ENCODE measurements around the gene FOXL2. TPM values are rescaled to one million over a fixed set of nuclear protein-coding genes. Genes with fewer than 3 reads are reported as not detected.
A peak's percentile ranks its signal among the peaks of the same experiment; 100 is the strongest.

The FOXL2 gene
- total RNA-seq, 1 donor from 2014 or later = not detected

DNA sequence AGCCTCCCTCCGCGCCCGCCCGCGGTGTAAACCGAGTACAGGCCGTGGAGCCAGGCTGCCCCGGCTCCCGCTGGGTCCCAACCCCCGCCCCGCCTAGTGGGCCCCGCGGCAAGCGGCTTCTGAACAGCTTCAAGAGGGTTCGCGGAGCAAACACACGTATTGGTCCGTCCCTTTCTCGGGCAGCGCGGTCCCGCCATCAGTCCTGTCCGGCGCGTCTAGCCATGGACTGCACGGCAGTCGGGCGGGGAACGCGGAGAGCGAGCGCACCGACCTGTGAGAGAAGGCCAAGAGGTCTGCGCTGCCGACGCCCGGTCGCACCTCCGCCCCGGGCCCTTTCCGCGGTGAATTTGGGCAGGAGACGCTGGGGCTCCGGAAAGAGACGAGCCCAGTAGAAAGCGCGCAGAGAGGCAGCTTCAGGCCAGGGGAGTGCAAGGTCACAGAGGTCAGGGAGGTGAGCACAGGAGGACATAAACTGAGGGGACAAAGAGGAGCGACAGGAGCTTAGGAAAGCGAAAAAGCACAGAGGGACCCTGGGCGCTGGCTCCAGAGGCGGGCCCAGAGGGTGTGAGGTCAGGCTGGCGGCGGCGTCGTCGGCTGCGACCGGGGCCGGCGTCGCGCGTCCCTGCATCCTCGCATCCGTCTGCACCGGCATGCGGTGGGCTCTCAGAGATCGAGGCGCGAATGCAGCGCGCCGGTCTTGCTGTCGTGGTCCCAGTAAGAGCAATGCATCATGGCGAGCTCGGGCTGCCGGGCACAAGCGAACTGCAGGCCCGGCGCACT, 1.8 kb downstream of the FOXL2 start:
- Histone ChIP-seq H3K27ac (no peak overlapping the region), H3K9me3 (ENCODE audit: low read depth) (no peaks in the 10 kb centered on the region), H4K20me1 (ENCODE audit: low read depth) (peaks cover 93% of the 10 kb centered on the region), H3K4me2 (peak overlapping the region; percentile 69), H3K27me3 (peaks cover 100% of the 10 kb centered on the region), H3K4me3 (peak overlapping the region; percentile 28), H3K9ac (no peak overlapping the region), H2AFZ (replicated peaks) (peak overlapping the region; percentile 38), H3K36me3 (no peaks in the 10 kb centered on the region), H3K4me1 (peaks cover 44% of the 10 kb centered on the region), H3K79me2 (ENCODE audit: low read depth) (no peaks in the 10 kb centered on the region), H3F3A (ENCODE audit: low read depth) (peaks cover 15% of the 10 kb centered on the region)
- Mint-ChIP-seq H3K36me3 (no peaks in the 10 kb centered on the region), H3K4me1 (peaks cover 23% of the 10 kb centered on the region), H3K27ac (no peak overlapping the region), H3K27me3 (ENCODE audit: insufficient read depth, low read depth) (peaks cover 79% of the 10 kb centered on the region), H3K4me3 (peak overlapping the region; percentile 83), H3K9me3 (no peaks in the 10 kb centered on the region)
- peak; percentile 85 for DNase-seq (ENCODE audit: low spot score)
- TF ChIP-seq, protein P1, sequence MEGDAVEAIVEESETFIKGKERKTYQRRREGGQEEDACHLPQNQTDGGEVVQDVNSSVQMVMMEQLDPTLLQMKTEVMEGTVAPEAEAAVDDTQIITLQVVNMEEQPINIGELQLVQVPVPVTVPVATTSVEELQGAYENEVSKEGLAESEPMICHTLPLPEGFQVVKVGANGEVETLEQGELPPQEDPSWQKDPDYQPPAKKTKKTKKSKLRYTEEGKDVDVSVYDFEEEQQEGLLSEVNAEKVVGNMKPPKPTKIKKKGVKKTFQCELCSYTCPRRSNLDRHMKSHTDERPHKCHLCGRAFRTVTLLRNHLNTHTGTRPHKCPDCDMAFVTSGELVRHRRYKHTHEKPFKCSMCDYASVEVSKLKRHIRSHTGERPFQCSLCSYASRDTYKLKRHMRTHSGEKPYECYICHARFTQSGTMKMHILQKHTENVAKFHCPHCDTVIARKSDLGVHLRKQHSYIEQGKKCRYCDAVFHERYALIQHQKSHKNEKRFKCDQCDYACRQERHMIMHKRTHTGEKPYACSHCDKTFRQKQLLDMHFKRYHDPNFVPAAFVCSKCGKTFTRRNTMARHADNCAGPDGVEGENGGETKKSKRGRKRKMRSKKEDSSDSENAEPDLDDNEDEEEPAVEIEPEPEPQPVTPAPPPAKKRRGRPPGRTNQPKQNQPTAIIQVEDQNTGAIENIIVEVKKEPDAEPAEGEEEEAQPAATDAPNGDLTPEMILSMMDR (IDR thresholded peaks at IDR 0.05) = no peak
- peak; percentile 100 for TF ChIP-seq EZH2phosphoT487 (IDR thresholded peaks at IDR 0.05)
- peak; percentile 99 for TF ChIP-seq EZH2 (IDR thresholded peaks at IDR 0.05)

DNA sequence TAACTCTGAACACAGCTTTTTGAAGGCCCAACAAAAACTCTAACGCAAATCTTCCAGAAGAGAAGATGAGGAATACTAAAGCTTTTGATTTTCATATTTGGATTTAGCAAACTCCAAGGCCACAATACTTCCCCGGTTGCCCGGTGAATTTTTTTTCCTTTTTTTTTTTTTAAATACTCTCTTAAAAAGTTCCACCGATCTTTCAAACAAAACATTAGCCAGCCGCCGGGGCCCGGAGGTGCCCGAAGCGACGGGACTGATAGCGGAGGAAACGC, 2.3 kb downstream of the FOXL2 start:
- H3K4me2 ChIP-seq = peak overlapping the region; percentile 69
- DNase-seq (ENCODE audit: low spot score) = no peak

DNA sequence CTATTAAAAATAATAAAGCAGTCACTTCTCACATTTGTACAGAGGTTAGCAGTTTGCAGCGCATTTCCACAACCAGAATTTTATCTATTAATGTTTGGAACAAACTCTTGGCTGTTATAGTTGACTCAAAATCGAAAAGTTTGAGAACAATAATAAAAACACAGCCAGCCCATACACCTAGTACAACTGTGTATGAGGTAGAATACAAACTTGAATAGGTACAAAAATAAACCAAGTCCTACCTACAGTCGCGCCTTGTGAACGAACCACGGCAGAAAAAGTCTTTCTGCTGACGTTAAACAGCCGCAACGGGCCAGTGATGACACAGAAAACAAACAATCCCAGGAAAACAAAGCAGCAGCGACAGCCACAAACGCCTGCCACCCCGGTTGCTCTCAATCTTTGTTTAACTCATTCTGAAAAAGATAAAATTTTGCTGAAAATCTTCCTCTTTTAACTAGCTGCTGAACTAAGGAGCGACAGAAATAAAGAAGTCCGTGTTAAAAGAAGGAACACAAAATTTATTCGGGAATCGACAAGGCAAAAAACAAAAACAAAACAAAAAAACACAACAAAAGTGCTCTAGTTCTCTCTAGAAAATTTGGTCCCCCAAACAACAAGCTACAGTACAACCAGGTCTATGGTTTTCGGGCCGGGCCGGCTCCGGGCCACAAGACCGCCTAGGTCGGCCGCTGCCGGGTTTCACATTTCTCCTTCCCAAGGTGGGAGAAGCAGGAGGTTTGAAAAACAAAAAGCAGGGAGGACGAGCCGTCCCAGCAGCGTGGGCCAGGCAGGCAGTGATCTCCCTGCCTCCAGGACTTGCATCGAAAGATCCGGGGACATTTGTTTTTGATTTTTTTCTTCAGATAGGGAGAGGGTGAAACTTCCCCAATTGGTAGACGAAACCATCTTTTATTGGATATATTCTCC, 2.9 kb downstream of the FOXL2 start:
- Mint-ChIP-seq H3K9me3 (no peaks in the 10 kb centered on the region), H3K36me3 (no peaks in the 10 kb centered on the region), H3K4me1 (peaks cover 28% of the 10 kb centered on the region), H3K27ac (no peak overlapping the region), H3K4me3 (peak overlapping the region; percentile 83), H3K27me3 (ENCODE audit: insufficient read depth, low read depth) (peaks cover 81% of the 10 kb centered on the region)
- H3K4me1 ChIP-seq = peaks cover 47% of the 10 kb centered on the region
- no peaks in the 10 kb centered on the region for H3K79me2 ChIP-seq (ENCODE audit: low read depth)
- no peak overlapping the region for H2AFZ ChIP-seq (replicated peaks)
- peak overlapping the region; percentile 28 for H3K4me3 ChIP-seq
- peak; percentile 59 for DNase-seq (ENCODE audit: low spot score)
- peaks cover 94% of the 10 kb centered on the region for H4K20me1 ChIP-seq (ENCODE audit: low read depth)
- no peak overlapping the region for H3K9ac ChIP-seq
- H3K9me3 ChIP-seq (ENCODE audit: low read depth) = no peaks in the 10 kb centered on the region
- peaks cover 100% of the 10 kb centered on the region for H3K27me3 ChIP-seq
- H3K4me2 ChIP-seq = peak overlapping the region; percentile 69
- TF ChIP-seq EZH2 (IDR thresholded peaks at IDR 0.05) (no peak), EZH2phosphoT487 (IDR thresholded peaks at IDR 0.05) (no peak)
- TF ChIP-seq, protein P1 (IDR thresholded peaks at IDR 0.05) = no peak
- no peaks in the 10 kb centered on the region for H3K36me3 ChIP-seq
- no peak overlapping the region for H3K27ac ChIP-seq
- H3F3A ChIP-seq (ENCODE audit: low read depth) = peaks cover 18% of the 10 kb centered on the region

More for the DNA sequence above, 2.3 kb downstream of the FOXL2 start:
- no peaks in the 10 kb centered on the region for H3K79me2 ChIP-seq (ENCODE audit: low read depth)
- H3K4me3 ChIP-seq = peak overlapping the region; percentile 28
- peaks cover 100% of the 10 kb centered on the region for H3K27me3 ChIP-seq
- Mint-ChIP-seq H3K36me3 (no peaks in the 10 kb centered on the region), H3K27me3 (ENCODE audit: insufficient read depth, low read depth) (peaks cover 81% of the 10 kb centered on the region), H3K27ac (no peak overlapping the region), H3K9me3 (no peaks in the 10 kb centered on the region), H3K4me1 (peaks cover 24% of the 10 kb centered on the region), H3K4me3 (peak overlapping the region; percentile 83)
- H3K9ac ChIP-seq = no peak overlapping the region
- H3K9me3 ChIP-seq (ENCODE audit: low read depth) = no peaks in the 10 kb centered on the region
- peaks cover 94% of the 10 kb centered on the region for H4K20me1 ChIP-seq (ENCODE audit: low read depth)
- H3K27ac ChIP-seq = no peak overlapping the region
- H2AFZ ChIP-seq (replicated peaks) = peak overlapping the region; percentile 38
- no peaks in the 10 kb centered on the region for H3K36me3 ChIP-seq
- TF ChIP-seq, protein P1 (IDR thresholded peaks at IDR 0.05) = no peak
- peak; percentile 100 for TF ChIP-seq EZH2 (IDR thresholded peaks at IDR 0.05)
- peaks cover 44% of the 10 kb centered on the region for H3K4me1 ChIP-seq
- peaks cover 15% of the 10 kb centered on the region for H3F3A ChIP-seq (ENCODE audit: low read depth)

Measured in neural progenitor cell (in vitro differentiated cells).